Measurements from ENCODE around the gene SHF.

GRCh38 chr15:45182996-45183395 is 4.8 kb downstream of the SHF start:
- TF ChIP-seq CTCF (IDR thresholded peaks at IDR 0.05) (no peak), POLR2A (IDR thresholded peaks at IDR 0.05) (no peak)
